ENCODE measurements around the gene NAA15. TPM values are rescaled to one million over a fixed set of nuclear protein-coding genes. Genes with fewer than 3 reads are reported as not detected.
"Not testable (repeated sequence)": the region's sequence is repeated elsewhere in the genome, so short reads cannot be mapped to it uniquely, and the experiment has no call there.

Gene NAA15
- total RNA-seq: 10 to 100 TPM; 18.6 to 50.8 (median 33.0) TPM
- 10 to 100 TPM in 1 of 2 donors, 1 to 10 TPM in 1; 8.7 to 26.1 TPM for polyA plus RNA-seq
- long read RNA-seq, donor 1, full-length matches to known transcripts: 8 of 43 reads
- long read RNA-seq, donor 1, partial matches to known transcripts: 35 of 43 reads
- long read RNA-seq, donor 1, other reads (novel, unspliced or antisense): 0 of 43 reads
- long read RNA-seq, donor 2, full-length matches to known transcripts: 12 of 246 reads
- long read RNA-seq, donor 2, partial matches to known transcripts: 222 of 246 reads
- long read RNA-seq, donor 2, other reads (novel, unspliced or antisense): 12 of 246 reads
- long read RNA-seq, donor 3, full-length matches to known transcripts: 12 of 49 reads
- long read RNA-seq, donor 3, partial matches to known transcripts: 34 of 49 reads
- long read RNA-seq, donor 3, other reads (novel, unspliced or antisense): 3 of 49 reads

- Histone ChIP-seq H3K9me3 (peaks cover 0 to 5% (median 0%) of the 10 kb centered on the region in 12 donors), H3K4me1 (peaks cover 2 to 53% (median 25%) of the 10 kb centered on the region in 12 donors), H3K36me3 (peaks cover 0 to 14% (median 6%) of the 10 kb centered on the region in 9 donors), H3K27ac (peak within 1 kb of the TSS; percentile 81 to 97 (median 92)), H3K4me3 (peak within 1 kb of the TSS; percentile 77 to 97 (median 93)), H3K27me3 (no peaks in the 10 kb centered on the region)
- DNase-seq: peak; percentile 98 to 99 (median 98)
- 0% methylated on average over 50 to 61 of the region's 61 CpGs for WGBS, 4 donors
- peak; percentile 96 to 98 (median 97) for ATAC-seq
- TF ChIP-seq POLR2A (IDR thresholded peaks at IDR 0.05) (peak in 1 of 2 donors; percentile 77), CTCF (IDR thresholded peaks at IDR 0.05) (peak in 1 of 12 donors; percentile 8)
- intact Hi-C loops (cut with DNase I): loop anchor here in 5 of 10 donors (2.0 to 5.0 kb wide), 4 partner anchors 124 to 219 kb away; partner anchors contain the start of gene ELF2 (in 3 of the 5)
Measured at GRCh38 chr4:139301113-139301820, at the start of gene NAA15. Gene NAA15, plus strand, starts transcription at chr4:139301505. Its CDS starts 273 bp downstream, at chr4:139301778.

- intact Hi-C loops (cut with DNase I): no loop called here
- ATAC-seq: no peak
- no peaks in the 10 kb centered on the region for H3K9me3 ChIP-seq
- H3K27me3 ChIP-seq: no peaks in the 10 kb centered on the region
- H3K4me1 ChIP-seq: no peaks in the 10 kb centered on the region
- no peaks in the 10 kb centered on the region for H3K36me3 ChIP-seq
- no peak overlapping the region for H3K4me3 ChIP-seq
- no peak overlapping the region for H3K27ac ChIP-seq
- TF ChIP-seq CTCF (IDR thresholded peaks at IDR 0.05) (no peak), POLR2A (IDR thresholded peaks at IDR 0.05) (no peak)
- no peak for DNase-seq
Measured at GRCh38 chr4:139253046-139253445, 48.3 kb upstream of the NAA15 start.

DNA sequence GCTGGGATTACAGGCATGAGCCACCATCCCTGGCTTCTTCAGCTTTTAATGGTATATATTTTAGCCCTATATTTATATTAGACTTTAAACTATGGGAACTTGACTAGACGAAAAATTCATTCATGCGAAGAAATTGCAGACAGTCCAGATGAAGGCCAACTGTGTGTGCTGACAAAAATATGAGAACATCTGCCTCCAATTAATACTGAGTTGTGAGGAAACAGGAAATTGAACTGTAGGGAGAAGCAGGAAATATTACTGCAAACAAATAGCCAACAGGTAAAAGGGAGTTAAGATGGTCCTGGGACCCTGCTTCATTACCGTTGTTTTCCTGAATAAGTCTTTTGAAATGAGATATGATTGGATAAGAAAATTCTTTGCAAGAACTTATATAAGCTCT, 47.6 kb upstream of the NAA15 start:
- TF ChIP-seq POLR2A (IDR thresholded peaks at IDR 0.05): no peak
- TF ChIP-seq CTCF (IDR thresholded peaks at IDR 0.05): no peak
- ATAC-seq: no peak
- H3K27me3 ChIP-seq: no peaks in the 10 kb centered on the region
- WGBS, 4 donors: 64 to 78% (median 74%) methylated on average over 3 of the region's 3 CpGs
- H3K27ac ChIP-seq: no peak overlapping the region
- intact Hi-C loops (cut with DNase I): no loop called here
- no peaks in the 10 kb centered on the region for H3K36me3 ChIP-seq
- no peak overlapping the region for H3K4me3 ChIP-seq
- DNase-seq: no peak
- H3K4me1 ChIP-seq: no peaks in the 10 kb centered on the region
- H3K9me3 ChIP-seq: no peaks in the 10 kb centered on the region

- H3K27me3 ChIP-seq; H3K4me3 ChIP-seq; H3K27ac ChIP-seq; intact Hi-C loops (cut with DNase I); H3K9me3 ChIP-seq; H3K36me3 ChIP-seq; H3K4me1 ChIP-seq; ATAC-seq; DNase-seq: not testable (repeated sequence)
- WGBS, 4 donors: 93 to 96% (median 94%) methylated on average over 6 of the region's 6 CpGs
Measured at GRCh38 chr4:139255581-139255980, 45.7 kb upstream of the NAA15 start.
